Bronchial epithelial cell (primary cell): Measurements from ENCODE around the gene MVD. TPM values are rescaled to one million over a fixed set of nuclear protein-coding genes. Genes with fewer than 3 reads are reported as not detected.

Source experiments
- DNase-seq: peaks from one replicate; pipeline ENCODE4 v3.0.0-alpha.2; 2010; ENCODE audit warnings: low read depth
- FAIRE-seq: peaks from 2 replicates; lab custom pipeline; 2011; peaks lifted over from hg19 to GRCh38; lab: Jason Lieb, UNC
- H3K27me3 ChIP-seq: 2 replicates; pipeline ENCODE4 v1.5.1; 2011; ENCODE audit warnings: low read length; ENCODE audit not compliant: control insufficient read depth, insufficient read depth
- H3K36me3 ChIP-seq: 2 replicates; pipeline ENCODE4 v1.5.1; 2011; ENCODE audit warnings: low read length; ENCODE audit not compliant: control insufficient read depth, insufficient read depth
- H3K4me3 ChIP-seq: 2 replicates; pipeline ENCODE4 v1.5.1; 2011; ENCODE audit warnings: mild to moderate bottlenecking, low read depth, low read length, control low read depth
- total RNA-seq: library from RNA; depleted of rRNA; stranded (reverse); fragments of >200 nt; gene quantifications from 2 replicates; pipeline ENCODE4 v1.2.1, GENCODE V29; 2014
- TF ChIP-seq, protein P1 (sequence below): IDR thresholded peaks from 2 replicates; pipeline ENCODE4 v1.5.1; 2011; ENCODE audit warnings: mild to moderate bottlenecking, moderate library complexity, low read length, control low read depth, inconsistent platforms; ENCODE audit not compliant: insufficient read depth, severe bottlenecking

MVD gene
- total RNA-seq, 1 donor from 2014 or later: 56.6 TPM

DNA sequence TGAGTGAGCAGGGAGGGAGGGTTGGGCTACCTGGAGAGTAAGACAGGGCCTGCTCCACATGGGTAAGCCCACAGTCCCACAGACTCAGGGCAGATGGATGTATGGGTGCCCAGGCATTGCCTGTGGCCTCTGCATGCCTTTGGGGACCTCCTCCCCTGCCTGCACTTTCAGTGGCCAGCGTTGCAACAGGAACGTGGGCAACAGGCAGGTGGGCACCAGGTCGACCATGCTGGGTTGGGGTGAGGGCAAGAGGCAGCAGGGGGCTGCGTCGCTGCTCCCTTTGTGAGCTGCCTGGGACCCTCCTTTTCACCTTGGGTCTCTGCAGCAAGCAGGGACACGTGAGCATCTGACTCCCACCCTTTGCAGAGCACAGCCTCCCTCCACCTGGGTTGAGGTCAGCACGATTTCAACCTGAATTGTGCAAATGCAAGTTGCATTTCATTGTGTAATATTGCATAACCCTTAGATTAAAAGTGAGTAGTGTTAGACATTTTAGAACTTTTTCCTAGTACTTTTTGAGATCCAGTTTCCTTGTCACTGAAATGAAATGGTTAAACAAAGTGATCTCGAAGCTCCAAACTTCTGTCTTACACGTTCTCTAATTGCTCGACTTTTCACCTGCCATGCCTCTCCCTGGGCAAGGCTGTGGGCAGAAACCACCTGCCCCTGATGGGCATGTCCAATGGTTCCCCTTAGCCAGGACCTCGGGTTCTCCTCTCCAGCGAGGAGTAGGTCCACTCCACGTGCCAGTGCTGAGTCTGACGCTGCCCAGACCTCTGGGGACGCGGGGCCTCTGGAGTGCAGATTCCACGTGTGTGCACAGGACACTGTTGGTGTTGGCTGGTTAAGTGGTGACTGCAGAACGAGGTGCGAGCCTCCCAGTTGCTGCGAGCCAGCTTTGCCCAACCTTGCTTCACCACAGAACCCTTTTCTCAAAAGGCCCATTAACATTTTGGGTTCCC lies 57.4 kb downstream of the MVD start:
- DNase-seq (no peak), FAIRE-seq (no peak)
- TF ChIP-seq, protein P1, sequence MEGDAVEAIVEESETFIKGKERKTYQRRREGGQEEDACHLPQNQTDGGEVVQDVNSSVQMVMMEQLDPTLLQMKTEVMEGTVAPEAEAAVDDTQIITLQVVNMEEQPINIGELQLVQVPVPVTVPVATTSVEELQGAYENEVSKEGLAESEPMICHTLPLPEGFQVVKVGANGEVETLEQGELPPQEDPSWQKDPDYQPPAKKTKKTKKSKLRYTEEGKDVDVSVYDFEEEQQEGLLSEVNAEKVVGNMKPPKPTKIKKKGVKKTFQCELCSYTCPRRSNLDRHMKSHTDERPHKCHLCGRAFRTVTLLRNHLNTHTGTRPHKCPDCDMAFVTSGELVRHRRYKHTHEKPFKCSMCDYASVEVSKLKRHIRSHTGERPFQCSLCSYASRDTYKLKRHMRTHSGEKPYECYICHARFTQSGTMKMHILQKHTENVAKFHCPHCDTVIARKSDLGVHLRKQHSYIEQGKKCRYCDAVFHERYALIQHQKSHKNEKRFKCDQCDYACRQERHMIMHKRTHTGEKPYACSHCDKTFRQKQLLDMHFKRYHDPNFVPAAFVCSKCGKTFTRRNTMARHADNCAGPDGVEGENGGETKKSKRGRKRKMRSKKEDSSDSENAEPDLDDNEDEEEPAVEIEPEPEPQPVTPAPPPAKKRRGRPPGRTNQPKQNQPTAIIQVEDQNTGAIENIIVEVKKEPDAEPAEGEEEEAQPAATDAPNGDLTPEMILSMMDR: no peak
- no peaks in the 10 kb centered on the region for H3K27me3 ChIP-seq
- no peak overlapping the region for H3K4me3 ChIP-seq
- H3K36me3 ChIP-seq: peaks cover 34% of the 10 kb centered on the region

DNA sequence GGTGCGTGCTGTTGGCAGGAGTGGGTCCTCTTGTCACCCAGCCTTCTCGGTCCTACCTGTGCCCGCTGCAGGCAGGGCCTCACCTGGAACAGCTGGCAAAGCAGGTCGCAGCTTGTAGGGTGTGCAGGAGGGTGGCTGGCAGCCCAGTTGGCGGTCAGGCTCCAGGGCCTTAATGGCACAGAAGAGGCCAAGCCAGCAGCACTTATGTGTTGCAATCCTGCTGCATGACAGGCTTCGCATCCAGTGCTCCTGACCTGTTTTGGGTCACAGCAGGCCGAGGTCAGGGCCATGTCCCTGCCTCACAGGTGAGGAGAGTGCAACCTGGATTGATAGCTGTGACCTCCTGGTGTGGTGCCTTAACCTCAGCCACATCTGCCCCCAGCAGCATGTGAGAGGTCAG lies 60.8 kb downstream of the MVD start:
- peaks cover 38% of the 10 kb centered on the region for H3K36me3 ChIP-seq
- FAIRE-seq: no peak
- H3K27me3 ChIP-seq: no peaks in the 10 kb centered on the region
- TF ChIP-seq, protein P1: no peak
- H3K4me3 ChIP-seq: no peak overlapping the region
- no peak for DNase-seq

Other genes with a start within 250 kb of the MVD start
- gene ZFPM1, start 209.8 kb downstream of the MVD start, total RNA-seq: 0.79 and 1.7 TPM in 2 replicates
- gene ZC3H18, start 92.7 kb downstream of the MVD start, total RNA-seq: 10.5 and 11.1 TPM in 2 replicates
- gene IL17C, start 24.5 kb downstream of the MVD start, total RNA-seq: under 0.01 TPM in 1 of 2 replicates, not detected in the other
- 134 and 181 TPM in 2 replicates for gene CYBA, start 12.0 kb downstream of the MVD start, total RNA-seq
- 0.26 TPM in 1 of 2 replicates, not detected in the other for gene SNAI3, start 23.4 kb upstream of the MVD start, total RNA-seq
- gene RNF166, start 43.3 kb upstream of the MVD start, total RNA-seq: 6.8 and 9.7 TPM in 2 replicates
- gene CTU2, start 43.4 kb upstream of the MVD start, total RNA-seq: 11.3 and 31.1 TPM in 2 replicates
- gene PIEZO1, start 122.1 kb upstream of the MVD start, total RNA-seq: 98.2 and 224 TPM in 2 replicates
- gene CDT1, start 140.7 kb upstream of the MVD start, total RNA-seq: 0.26 TPM in 2 replicates
- gene APRT, start 148.8 kb upstream of the MVD start, total RNA-seq: 153 and 154 TPM in 2 replicates
- 15.5 and 16.3 TPM in 2 replicates for gene GALNS, start 193.9 kb upstream of the MVD start, total RNA-seq
- 47.5 and 65.0 TPM in 2 replicates for gene TRAPPC2L, start 194.0 kb upstream of the MVD start, total RNA-seq
- not detected in 2 replicates for gene PABPN1L, start 203.6 kb upstream of the MVD start, total RNA-seq